ENCODE results near the gene DSG2.

Gene DSG2

GRCh38 chr18:31551883-31552282, 53.9 kb downstream of the DSG2 start:
- Mint-ChIP-seq H3K27me3 (peaks cover 30 to 36% of the 10 kb centered on the region in 2 donors), H3K36me3 (ENCODE audit: insufficient read depth) (no peaks in the 10 kb centered on the region), H3K9me3 (no peaks in the 10 kb centered on the region), H3K27ac (no peak overlapping the region), H3K4me1 (ENCODE audit: low read depth in 2 of 2) (no peaks in the 10 kb centered on the region), H3K4me3 (no peak overlapping the region)
- ATAC-seq (replicated peaks) (no peak), DNase-seq (no peak)

- H3K9me3 Mint-ChIP-seq: no peaks in the 10 kb centered on the region
- no peaks in the 10 kb centered on the region for H3K4me1 Mint-ChIP-seq (ENCODE audit: low read depth in 2 of 2)
Measured at GRCh38 chr18:31553800-31554199, 55.8 kb downstream of the DSG2 start.

GRCh38 chr18:31554776-31555175, 56.8 kb downstream of the DSG2 start:
- Mint-ChIP-seq H3K4me1 (ENCODE audit: low read depth in 2 of 2) (no peaks in the 10 kb centered on the region), H3K27me3 (peaks cover 32 to 43% of the 10 kb centered on the region in 2 donors), H3K27ac (no peak overlapping the region), H3K9me3 (no peaks in the 10 kb centered on the region), H3K36me3 (ENCODE audit: insufficient read depth) (no peaks in the 10 kb centered on the region), H3K4me3 (no peak overlapping the region)
- DNase-seq (no peak), ATAC-seq (replicated peaks) (no peak)

More at GRCh38 chr18:31553800-31554199, 55.8 kb downstream of the DSG2 start:
- Mint-ChIP-seq H3K27me3 (peaks cover 32 to 43% of the 10 kb centered on the region in 2 donors), H3K27ac (no peak overlapping the region), H3K4me3 (no peak overlapping the region), H3K36me3 (ENCODE audit: insufficient read depth) (no peaks in the 10 kb centered on the region)
- no peak for DNase-seq
- ATAC-seq (replicated peaks): no peak

- ATAC-seq (replicated peaks) (peak; percentile 61), DNase-seq (peak; percentile 30 to 51 (median 33))
- Mint-ChIP-seq H3K9me3 (no peaks in the 10 kb centered on the region), H3K27ac (no peak overlapping the region), H3K36me3 (ENCODE audit: insufficient read depth) (no peaks in the 10 kb centered on the region), H3K4me1 (ENCODE audit: low read depth in 2 of 2) (no peaks in the 10 kb centered on the region), H3K4me3 (no peak overlapping the region), H3K27me3 (peaks cover 34 to 43% of the 10 kb centered on the region in 2 donors)
Measured at GRCh38 chr18:31555971-31556747, 58.2 kb downstream of the DSG2 start.

- DNase-seq: no peak
- no peak overlapping the region for H3K27ac Mint-ChIP-seq
- H3K4me1 Mint-ChIP-seq (ENCODE audit: low read depth in 2 of 2): no peaks in the 10 kb centered on the region
- H3K9me3 Mint-ChIP-seq: no peaks in the 10 kb centered on the region
- ATAC-seq (replicated peaks): no peak
- no peak overlapping the region for H3K4me3 Mint-ChIP-seq
- H3K36me3 Mint-ChIP-seq (ENCODE audit: insufficient read depth): no peaks in the 10 kb centered on the region
- peaks cover 38% of the 10 kb centered on the region in 2 donors for H3K27me3 Mint-ChIP-seq
Measured at GRCh38 chr18:31557446-31557845, 59.5 kb downstream of the DSG2 start.

GRCh38 chr18:31558567-31558966, 60.6 kb downstream of the DSG2 start:
- H3K9me3 Mint-ChIP-seq: no peaks in the 10 kb centered on the region
- no peaks in the 10 kb centered on the region for H3K36me3 Mint-ChIP-seq (ENCODE audit: insufficient read depth)
- no peak overlapping the region for H3K27ac Mint-ChIP-seq
- peaks cover 31 to 37% of the 10 kb centered on the region in 2 donors for H3K27me3 Mint-ChIP-seq
- ATAC-seq (replicated peaks): no peak
- no peak overlapping the region for H3K4me3 Mint-ChIP-seq
- no peak for DNase-seq
- no peaks in the 10 kb centered on the region for H3K4me1 Mint-ChIP-seq (ENCODE audit: low read depth in 2 of 2)

- no peak overlapping the region for H3K4me3 Mint-ChIP-seq
- peaks cover 8 to 12% of the 10 kb centered on the region in 2 donors for H3K27me3 Mint-ChIP-seq
- ATAC-seq (replicated peaks): no peak
- H3K9me3 Mint-ChIP-seq: no peaks in the 10 kb centered on the region
- no peak for DNase-seq
- H3K4me1 Mint-ChIP-seq (ENCODE audit: low read depth in 2 of 2): no peaks in the 10 kb centered on the region
- H3K27ac Mint-ChIP-seq: no peak overlapping the region
- no peaks in the 10 kb centered on the region for H3K36me3 Mint-ChIP-seq (ENCODE audit: insufficient read depth)
Measured at GRCh38 chr18:31562726-31563125, 64.7 kb downstream of the DSG2 start.

GRCh38 chr18:31563778-31564177, 65.8 kb downstream of the DSG2 start:
- ATAC-seq (replicated peaks) (no peak), DNase-seq (no peak)
- no peaks in the 10 kb centered on the region for H3K9me3 Mint-ChIP-seq
- H3K36me3 Mint-ChIP-seq (ENCODE audit: insufficient read depth): no peaks in the 10 kb centered on the region
- H3K27me3 Mint-ChIP-seq: peaks cover 8 to 12% of the 10 kb centered on the region in 2 donors
- H3K4me1 Mint-ChIP-seq (ENCODE audit: low read depth in 2 of 2): no peaks in the 10 kb centered on the region
- H3K4me3 Mint-ChIP-seq: no peak overlapping the region
- H3K27ac Mint-ChIP-seq: no peak overlapping the region

GRCh38 chr18:31565345-31565744, 67.4 kb downstream of the DSG2 start:
- Mint-ChIP-seq H3K36me3 (ENCODE audit: insufficient read depth) (no peaks in the 10 kb centered on the region), H3K27ac (no peak overlapping the region), H3K4me1 (ENCODE audit: low read depth in 2 of 2) (no peaks in the 10 kb centered on the region), H3K27me3 (peaks cover 8 to 12% of the 10 kb centered on the region in 2 donors), H3K9me3 (no peaks in the 10 kb centered on the region), H3K4me3 (no peak overlapping the region)
- no peak for ATAC-seq (replicated peaks)
- DNase-seq: no peak

- Mint-ChIP-seq H3K4me3 (no peak overlapping the region), H3K9me3 (no peaks in the 10 kb centered on the region), H3K27ac (no peak overlapping the region), H3K27me3 (peaks cover 8 to 12% of the 10 kb centered on the region in 2 donors), H3K36me3 (ENCODE audit: insufficient read depth) (no peaks in the 10 kb centered on the region), H3K4me1 (ENCODE audit: low read depth in 2 of 2) (no peaks in the 10 kb centered on the region)
- ATAC-seq (replicated peaks) (no peak), DNase-seq (no peak)
Measured at GRCh38 chr18:31565782-31566512, 68.0 kb downstream of the DSG2 start.

GRCh38 chr18:31566576-31567306, 68.8 kb downstream of the DSG2 start:
- no peak overlapping the region for H3K27ac Mint-ChIP-seq
- H3K27me3 Mint-ChIP-seq: peaks cover 6 to 8% of the 10 kb centered on the region in 2 donors
- H3K36me3 Mint-ChIP-seq (ENCODE audit: insufficient read depth): no peaks in the 10 kb centered on the region
- no peak for DNase-seq
- no peak for ATAC-seq (replicated peaks)
- H3K4me1 Mint-ChIP-seq (ENCODE audit: low read depth in 2 of 2): no peaks in the 10 kb centered on the region
- no peak overlapping the region for H3K4me3 Mint-ChIP-seq
- H3K9me3 Mint-ChIP-seq: no peaks in the 10 kb centered on the region

GRCh38 chr18:31572368-31572767, 74.4 kb downstream of the DSG2 start:
- H3K9me3 Mint-ChIP-seq: no peaks in the 10 kb centered on the region
- no peak overlapping the region for H3K4me3 Mint-ChIP-seq
- ATAC-seq (replicated peaks) (no peak), DNase-seq (no peak)
- no peaks in the 10 kb centered on the region for H3K36me3 Mint-ChIP-seq (ENCODE audit: insufficient read depth)
- no peak overlapping the region for H3K27ac Mint-ChIP-seq
- H3K27me3 Mint-ChIP-seq: no peaks in the 10 kb centered on the region
- no peaks in the 10 kb centered on the region for H3K4me1 Mint-ChIP-seq (ENCODE audit: low read depth in 2 of 2)

GRCh38 chr18:31573051-31573450, 75.1 kb downstream of the DSG2 start:
- no peak for DNase-seq
- Mint-ChIP-seq H3K36me3 (ENCODE audit: insufficient read depth) (no peaks in the 10 kb centered on the region), H3K9me3 (no peaks in the 10 kb centered on the region), H3K4me3 (no peak overlapping the region), H3K4me1 (ENCODE audit: low read depth in 2 of 2) (no peaks in the 10 kb centered on the region), H3K27ac (no peak overlapping the region), H3K27me3 (no peaks in the 10 kb centered on the region)
- ATAC-seq (replicated peaks): no peak
